Neural cell (in vitro differentiated cells): ENCODE measurements around the gene GSE1. TPM values are rescaled to one million over a fixed set of nuclear protein-coding genes. Genes with fewer than 3 reads are reported as not detected.

Source experiments
- H2AFZ ChIP-seq: fragments of 200-600, 300-800 bp; sonication (generic), shearing (Covaris generic); 2 replicates; pipeline ENCODE4 v1.6.0; 2014; ENCODE audit warnings: low read depth, mild to moderate bottlenecking, antibody characterized with exemption, low read length, moderate library complexity
- H3F3A ChIP-seq: fragments of 200-600 bp; shearing (Covaris generic); 2 replicates; pipeline ENCODE4 v1.6.1; 2016; ENCODE audit warnings: mild to moderate bottlenecking, moderate library complexity, mixed read lengths, antibody characterized with exemption, low read length; ENCODE audit not compliant: insufficient read depth, poor library complexity, severe bottlenecking
- H3K27ac ChIP-seq: fragments of 200-600, 300-800 bp; sonication (generic), shearing (Covaris generic); 2 replicates; pipeline ENCODE4 v1.5.1; 2014; ENCODE audit warnings: mild to moderate bottlenecking, low read length, moderate library complexity
- H3K27me3 ChIP-seq: fragments of 300-800, 200-600 bp; sonication (generic), shearing (Covaris generic); 2 replicates; pipeline ENCODE4 v1.6.0; 2014; ENCODE audit warnings: mild to moderate bottlenecking, low read depth, low read length, moderate library complexity; ENCODE audit not compliant: insufficient read depth
- H3K36me3 ChIP-seq: fragments of 300-800, 200-600 bp; sonication (generic), shearing (Covaris generic); 2 replicates; pipeline ENCODE4 v1.5.1; 2014; ENCODE audit warnings: mild to moderate bottlenecking, antibody characterized with exemption, low read length, moderate library complexity; ENCODE audit not compliant: insufficient read depth
- H3K4me2 ChIP-seq: fragments of 300-800, 200-600 bp; sonication (generic), shearing (Covaris generic); 2 replicates; pipeline ENCODE4 v1.6.0; 2014; ENCODE audit warnings: mild to moderate bottlenecking, low read length
- H3K4me3 ChIP-seq: fragments of 300-800, 200-600 bp; sonication (generic), shearing (Covaris generic); 2 replicates; pipeline ENCODE4 v1.5.1; 2014; ENCODE audit warnings: mild to moderate bottlenecking, low read length, moderate library complexity
- H3K79me2 ChIP-seq: fragments of 200-600 bp; shearing (Covaris generic); replicated peaks from 2 replicates; pipeline ENCODE4 v1.6.0; 2014; ENCODE audit warnings: mild to moderate bottlenecking, low read length, moderate library complexity; ENCODE audit not compliant: insufficient read depth
- H3K9ac ChIP-seq: fragments of 300-800, 200-600 bp; sonication (generic), shearing (Covaris generic); 2 replicates; pipeline ENCODE4 v1.6.1; 2016; ENCODE audit warnings: mild to moderate bottlenecking, low read length, mixed read lengths
- H3K9me2 ChIP-seq: fragments of 200-600 bp; shearing (Covaris generic); 2 replicates; pipeline ENCODE4 v1.6.1; 2016; ENCODE audit warnings: mild to moderate bottlenecking, low read length, mixed read lengths; ENCODE audit not compliant: insufficient read depth
- H3K9me3 ChIP-seq: fragments of 200-600, 300-800 bp; sonication (generic), shearing (Covaris generic); 2 replicates; pipeline ENCODE4 v1.6.1; 2016; ENCODE audit warnings: mild to moderate bottlenecking, mixed run types, low read length, moderate library complexity, mixed read lengths
- H4K20me1 ChIP-seq: fragments of 200-600 bp; shearing (Covaris generic); 2 replicates; pipeline ENCODE4 v1.6.1; 2016; ENCODE audit warnings: mild to moderate bottlenecking, mixed run types; ENCODE audit not compliant: insufficient read depth
- EP300 ChIP-seq: fragments of 450-650 bp; conservative IDR thresholded peaks from 2 replicates; pipeline ENCODE4 v1.6.1; 2014; ENCODE audit warnings: antibody characterized with exemption, mild to moderate bottlenecking, moderate library complexity; ENCODE audit not compliant: poor library complexity, severe bottlenecking
- EZH2 ChIP-seq: fragments of 200-600, 300-800 bp; shearing (Covaris generic), sonication (generic); IDR thresholded peaks from 2 replicates; pipeline ENCODE4 v1.6.1; 2014; ENCODE audit warnings: antibody characterized with exemption, low read length, borderline replicate concordance, mild to moderate bottlenecking; ENCODE audit not compliant: insufficient read depth, poor library complexity, severe bottlenecking
- MXI1 ChIP-seq: fragments of 450-650 bp; conservative IDR thresholded peaks from 2 replicates; pipeline ENCODE4 v1.6.1; 2014; ENCODE audit warnings: antibody characterized with exemption, mild to moderate bottlenecking; ENCODE audit not compliant: poor library complexity, severe bottlenecking
- POLR2AphosphoS5 ChIP-seq: IDR thresholded peaks from 2 replicates; pipeline ENCODE4 v1.6.1; 2012
- RAD21 ChIP-seq: fragments of 450-650 bp; conservative IDR thresholded peaks from 2 replicates; pipeline ENCODE4 v1.6.1; 2014; ENCODE audit warnings: antibody characterized with exemption, mild to moderate bottlenecking, moderate library complexity
- SMC3 ChIP-seq: fragments of 450-650 bp; conservative IDR thresholded peaks from 2 replicates; pipeline ENCODE4 v1.6.1; 2014; ENCODE audit warnings: antibody characterized with exemption, mild to moderate bottlenecking, moderate library complexity; ENCODE audit not compliant: poor library complexity
- TAF1 ChIP-seq: IDR thresholded peaks from 2 replicates; pipeline ENCODE4 v1.6.1; 2012; ENCODE audit warnings: low read depth
- polyA minus RNA-seq: library from RNA; depleted of rRNA, polyadenylated mRNA; stranded (reverse); fragments of >200 nt; gene quantifications from 2 replicates; pipeline ENCODE4 v1.2.3, GENCODE V29; 2014
- polyA plus RNA-seq: library from polyadenylated mRNA; depleted of rRNA; stranded (reverse); fragments of >200 nt; gene quantifications from 2 replicates; pipeline ENCODE4 v1.2.3, GENCODE V29; 2014
- TF ChIP-seq, protein P1 (sequence below): fragments of 450-650 bp; IDR thresholded peaks from 2 replicates; pipeline ENCODE4 v1.5.1; 2014; ENCODE audit warnings: antibody characterized with exemption, mild to moderate bottlenecking, moderate library complexity; ENCODE audit not compliant: poor library complexity, severe bottlenecking
- TF ChIP-seq, protein P2 (sequence below): IDR thresholded peaks from 2 replicates; pipeline ENCODE4 v1.6.1; 2012; ENCODE audit warnings: borderline replicate concordance

GSE1 gene
- 35.6 and 38.3 TPM in 2 replicates for polyA plus RNA-seq
- polyA minus RNA-seq = 65.7 and 89.0 TPM in 2 replicates

DNA sequence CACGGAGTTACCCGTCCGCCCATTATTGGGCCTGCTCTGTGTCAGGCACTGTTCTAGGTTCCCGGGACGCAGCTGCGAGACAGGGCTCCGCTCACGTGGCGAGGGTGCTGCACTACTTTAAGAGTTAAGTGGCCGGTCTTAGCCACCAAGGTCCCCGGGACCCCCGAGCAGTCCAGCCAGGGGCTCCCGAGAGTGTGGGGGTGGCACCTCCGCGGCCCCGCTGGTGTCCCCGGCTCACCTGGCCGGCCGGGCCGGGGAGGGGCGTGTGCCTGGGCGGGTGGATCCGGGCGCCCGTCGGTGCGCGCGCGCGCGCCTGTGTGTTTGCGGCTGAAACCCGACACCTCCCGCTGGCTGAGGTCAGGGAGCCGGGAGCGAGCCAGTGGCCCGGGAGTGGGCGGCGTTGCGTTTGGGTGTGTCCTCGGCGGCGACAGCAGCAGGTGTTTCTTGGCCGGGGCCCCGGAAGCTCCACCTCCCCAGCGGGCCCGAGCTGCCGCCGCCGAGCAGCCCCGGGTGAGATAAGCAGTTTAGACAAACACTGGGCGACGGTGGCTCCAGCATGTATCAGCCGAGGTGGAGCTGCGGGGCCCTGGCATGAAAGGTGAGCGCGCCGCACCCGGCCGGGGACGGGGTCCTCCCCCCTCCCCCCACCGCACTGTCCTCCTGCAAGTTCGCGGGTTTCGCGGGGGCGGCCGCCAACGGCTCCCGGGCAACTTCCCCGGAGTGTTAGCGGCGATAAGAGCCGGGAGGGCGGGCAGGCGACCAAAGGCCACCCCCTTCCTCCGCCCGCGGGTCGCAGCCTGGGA lies at the start of gene GSE1:
Gene GSE1 (plus strand): TSS at position 522 of the 803 bp plus-strand sequence. CDS start 70 bp downstream, at position 592.
- no peaks in the 10 kb centered on the region for H3K9me2 ChIP-seq
- H3F3A ChIP-seq = peaks cover 4% of the 10 kb centered on the region
- H3K79me2 ChIP-seq = peaks cover 64% of the 10 kb centered on the region
- H3K27ac ChIP-seq = peak within 1 kb of the TSS; percentile 67
- H3K9me3 ChIP-seq = no peaks in the 10 kb centered on the region
- TF ChIP-seq TAF1 (no peak), RAD21 (no peak), MXI1 (peak; percentile 37), SMC3 (peak; percentile 15)
- TF ChIP-seq, protein P1, sequence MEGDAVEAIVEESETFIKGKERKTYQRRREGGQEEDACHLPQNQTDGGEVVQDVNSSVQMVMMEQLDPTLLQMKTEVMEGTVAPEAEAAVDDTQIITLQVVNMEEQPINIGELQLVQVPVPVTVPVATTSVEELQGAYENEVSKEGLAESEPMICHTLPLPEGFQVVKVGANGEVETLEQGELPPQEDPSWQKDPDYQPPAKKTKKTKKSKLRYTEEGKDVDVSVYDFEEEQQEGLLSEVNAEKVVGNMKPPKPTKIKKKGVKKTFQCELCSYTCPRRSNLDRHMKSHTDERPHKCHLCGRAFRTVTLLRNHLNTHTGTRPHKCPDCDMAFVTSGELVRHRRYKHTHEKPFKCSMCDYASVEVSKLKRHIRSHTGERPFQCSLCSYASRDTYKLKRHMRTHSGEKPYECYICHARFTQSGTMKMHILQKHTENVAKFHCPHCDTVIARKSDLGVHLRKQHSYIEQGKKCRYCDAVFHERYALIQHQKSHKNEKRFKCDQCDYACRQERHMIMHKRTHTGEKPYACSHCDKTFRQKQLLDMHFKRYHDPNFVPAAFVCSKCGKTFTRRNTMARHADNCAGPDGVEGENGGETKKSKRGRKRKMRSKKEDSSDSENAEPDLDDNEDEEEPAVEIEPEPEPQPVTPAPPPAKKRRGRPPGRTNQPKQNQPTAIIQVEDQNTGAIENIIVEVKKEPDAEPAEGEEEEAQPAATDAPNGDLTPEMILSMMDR = no peak
- TF ChIP-seq, protein P2, sequence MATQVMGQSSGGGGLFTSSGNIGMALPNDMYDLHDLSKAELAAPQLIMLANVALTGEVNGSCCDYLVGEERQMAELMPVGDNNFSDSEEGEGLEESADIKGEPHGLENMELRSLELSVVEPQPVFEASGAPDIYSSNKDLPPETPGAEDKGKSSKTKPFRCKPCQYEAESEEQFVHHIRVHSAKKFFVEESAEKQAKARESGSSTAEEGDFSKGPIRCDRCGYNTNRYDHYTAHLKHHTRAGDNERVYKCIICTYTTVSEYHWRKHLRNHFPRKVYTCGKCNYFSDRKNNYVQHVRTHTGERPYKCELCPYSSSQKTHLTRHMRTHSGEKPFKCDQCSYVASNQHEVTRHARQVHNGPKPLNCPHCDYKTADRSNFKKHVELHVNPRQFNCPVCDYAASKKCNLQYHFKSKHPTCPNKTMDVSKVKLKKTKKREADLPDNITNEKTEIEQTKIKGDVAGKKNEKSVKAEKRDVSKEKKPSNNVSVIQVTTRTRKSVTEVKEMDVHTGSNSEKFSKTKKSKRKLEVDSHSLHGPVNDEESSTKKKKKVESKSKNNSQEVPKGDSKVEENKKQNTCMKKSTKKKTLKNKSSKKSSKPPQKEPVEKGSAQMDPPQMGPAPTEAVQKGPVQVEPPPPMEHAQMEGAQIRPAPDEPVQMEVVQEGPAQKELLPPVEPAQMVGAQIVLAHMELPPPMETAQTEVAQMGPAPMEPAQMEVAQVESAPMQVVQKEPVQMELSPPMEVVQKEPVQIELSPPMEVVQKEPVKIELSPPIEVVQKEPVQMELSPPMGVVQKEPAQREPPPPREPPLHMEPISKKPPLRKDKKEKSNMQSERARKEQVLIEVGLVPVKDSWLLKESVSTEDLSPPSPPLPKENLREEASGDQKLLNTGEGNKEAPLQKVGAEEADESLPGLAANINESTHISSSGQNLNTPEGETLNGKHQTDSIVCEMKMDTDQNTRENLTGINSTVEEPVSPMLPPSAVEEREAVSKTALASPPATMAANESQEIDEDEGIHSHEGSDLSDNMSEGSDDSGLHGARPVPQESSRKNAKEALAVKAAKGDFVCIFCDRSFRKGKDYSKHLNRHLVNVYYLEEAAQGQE = no peak
- no peaks in the 10 kb centered on the region for H3K36me3 ChIP-seq
- no peaks in the 10 kb centered on the region for H3K27me3 ChIP-seq
- H3K4me3 ChIP-seq = peak within 1 kb of the TSS; percentile 76
- H3K9ac ChIP-seq = peak within 1 kb of the TSS; percentile 63
- H2AFZ ChIP-seq = no peak within 1 kb of the TSS
- peaks cover 12% of the 10 kb centered on the region for H4K20me1 ChIP-seq
- peak within 1 kb of the TSS; percentile 91 for H3K4me2 ChIP-seq

DNA sequence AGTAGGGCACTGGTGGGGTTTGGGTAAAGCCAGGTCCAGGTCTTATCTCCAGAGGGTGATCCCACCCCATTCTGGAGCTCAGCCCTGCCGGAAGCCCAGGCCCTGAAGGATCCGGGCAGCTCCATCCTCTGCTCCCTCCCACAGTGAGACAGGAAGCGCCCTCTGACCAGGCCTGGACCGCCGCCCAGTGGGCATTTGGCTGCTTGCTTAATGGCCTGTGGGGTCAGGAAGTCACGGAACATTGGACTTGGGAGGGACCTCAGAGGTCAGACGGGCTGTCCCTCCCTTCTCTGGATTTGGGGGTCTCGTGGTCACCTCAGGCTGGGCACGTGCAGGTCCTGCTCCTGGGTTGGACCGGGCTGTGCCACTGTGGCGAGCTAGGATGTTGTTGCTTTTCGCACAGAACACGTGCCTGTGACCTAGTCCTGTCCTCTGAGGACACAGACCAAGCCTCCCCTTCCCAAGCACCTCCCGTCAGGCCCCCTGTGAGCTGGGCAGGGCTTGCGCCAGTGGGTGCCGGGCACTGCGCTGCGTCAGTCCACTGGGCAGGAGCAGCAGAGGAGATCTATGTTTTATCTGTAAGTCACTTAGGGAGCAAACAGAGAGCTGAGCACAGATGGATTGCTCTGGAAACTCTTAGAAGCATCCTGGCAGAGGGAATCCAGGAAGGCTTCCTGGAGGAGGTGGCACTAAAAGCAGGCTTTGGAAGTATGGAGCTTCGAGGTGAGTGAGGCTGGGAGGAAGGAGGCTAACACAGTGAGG lies 49.4 kb upstream of the GSE1 start:
- H3K9ac ChIP-seq = no peak overlapping the region
- H3K27ac ChIP-seq = no peak overlapping the region
- no peak overlapping the region for H2AFZ ChIP-seq
- no peaks in the 10 kb centered on the region for H3K9me3 ChIP-seq
- no peaks in the 10 kb centered on the region for H3K36me3 ChIP-seq
- TF ChIP-seq TAF1 = no peak
- TF ChIP-seq, protein P1 = no peak
- no peak for TF ChIP-seq EZH2
- no peak for TF ChIP-seq SMC3
- no peak for TF ChIP-seq EP300
- no peak for TF ChIP-seq MXI1
- TF ChIP-seq, protein P2 = no peak
- no peak for TF ChIP-seq RAD21
- no peak for TF ChIP-seq POLR2AphosphoS5
- peak overlapping the region; percentile 46 for H3K4me3 ChIP-seq
- peaks cover 95% of the 10 kb centered on the region for H3K79me2 ChIP-seq
- H3F3A ChIP-seq = no peaks in the 10 kb centered on the region
- no peaks in the 10 kb centered on the region for H3K27me3 ChIP-seq
- peaks cover 38% of the 10 kb centered on the region for H4K20me1 ChIP-seq
- no peak overlapping the region for H3K4me2 ChIP-seq
- no peaks in the 10 kb centered on the region for H3K9me2 ChIP-seq
